A673 (cell line): Measurements from ENCODE around the gene FXYD4. TPM values are rescaled to one million over a fixed set of nuclear protein-coding genes. Genes with fewer than 3 reads are reported as not detected.

Source experiments
- BruUV-seq: library from RNA; stranded (reverse); fragments of 400-500 nt; replicated peaks from 2 replicates; lab custom pipeline; 2021; lab: Mats Ljungman, UMichigan
- CTCF ChIA-PET: fragments of 300-600 bp; sonication (Branson Sonifier 250); formaldehyde crosslinking; loops from one replicate; lab custom pipeline; 2022; ENCODE audit warnings: antibody characterized with exemption; lab: Charles Lee
- POLR2A ChIA-PET: fragments of 300-600 bp; sonication (Branson Sonifier 250); formaldehyde crosslinking; loops from one replicate; lab custom pipeline; 2022; ENCODE audit warnings: antibody characterized with exemption; ENCODE audit not compliant: low non-redundant PET; lab: Charles Lee
- DNase-seq: peaks from one replicate; pipeline ENCODE4 v3.0.0-alpha.2; 2015; ENCODE audit warnings: low spot score
- H3K27ac ChIP-seq: fragments of 200-600 bp; sonication (generic); 2 replicates; pipeline ENCODE4 v1.5.1; 2016; ENCODE audit warnings: mixed run types, low read depth, mild to moderate bottlenecking, mixed read lengths, antibody characterized with exemption, low read length; ENCODE audit not compliant: poor library complexity, severe bottlenecking
- H3K27me3 ChIP-seq: fragments of 200-600 bp; sonication (generic); replicated peaks from 2 replicates; pipeline ENCODE4 v1.6.1; 2017; ENCODE audit warnings: mixed run types, low read depth, mild to moderate bottlenecking, mixed read lengths, antibody characterized with exemption, low read length; ENCODE audit not compliant: insufficient read depth, poor library complexity
- H3K36me3 ChIP-seq: fragments of 200-600 bp; sonication (generic); 2 replicates; pipeline ENCODE4 v1.6.1; 2016; ENCODE audit warnings: mixed run types, mild to moderate bottlenecking, mixed read lengths, antibody characterized with exemption, low read length; ENCODE audit not compliant: insufficient read depth, poor library complexity, severe bottlenecking
- H3K4me1 ChIP-seq: fragments of 200-600 bp; sonication (generic); 2 replicates; pipeline ENCODE4 v1.6.1; 2017; ENCODE audit warnings: mixed run types, mild to moderate bottlenecking, mixed read lengths, antibody characterized with exemption, low read length; ENCODE audit not compliant: insufficient read depth, poor library complexity, severe bottlenecking
- H3K4me3 ChIP-seq: fragments of 200-600 bp; sonication (generic); 2 replicates; pipeline ENCODE4 v1.5.1; 2016; ENCODE audit warnings: low read depth, mixed run types, mild to moderate bottlenecking, mixed read lengths, low read length; ENCODE audit not compliant: poor library complexity, severe bottlenecking
- H3K9me3 ChIP-seq: fragments of 200-600 bp; sonication (generic); 2 replicates; pipeline ENCODE4 v1.6.1; 2016; ENCODE audit warnings: mixed run types, low read depth, mild to moderate bottlenecking, mixed read lengths, antibody characterized with exemption, low read length; ENCODE audit not compliant: poor library complexity, severe bottlenecking
- CTCF ChIP-seq: fragments of 300-800, 200-600 bp; sonication (generic); conservative IDR thresholded peaks from 2 replicates; pipeline ENCODE4 v1.5.1; 2017; ENCODE audit warnings: low read depth, mild to moderate bottlenecking, antibody characterized with exemption, low read length, moderate library complexity, mixed read lengths
- EZH2 ChIP-seq: fragments of 200-600 bp; sonication (generic); IDR thresholded peaks from 2 replicates; pipeline ENCODE4 v1.6.1; 2017; ENCODE audit warnings: borderline replicate concordance, low read depth, mild to moderate bottlenecking, mixed read lengths, antibody characterized with exemption, low read length; ENCODE audit not compliant: poor library complexity, severe bottlenecking
- intact Hi-C: fragments of 100-400 bp; cut with micrococcal nuclease; formaldehyde crosslinking; loops from one replicate; pipeline ENCODE4 v1.10.0; 2022; ENCODE audit not compliant: unreplicated experiment
- total RNA-seq: library from RNA; stranded (reverse); gene quantifications from 2 replicates; pipeline ENCODE4 v1.2.3, GENCODE V29; 2021

FXYD4 gene
- total RNA-seq, 1 experiment from 2014 or later = not detected

- no TSS peak for BruUV-seq
- H3K36me3 ChIP-seq = no peaks in the 10 kb centered on the region
- H3K27me3 ChIP-seq = no peaks in the 10 kb centered on the region
- no peaks in the 10 kb centered on the region for H3K9me3 ChIP-seq
- POLR2A ChIA-PET = interaction anchor here (0.6 kb wide), 1 partner anchor 43 kb away, joined by 5 read pairs; no protein-coding TSS in a partner anchor
- intact Hi-C loops = no loop called here
- TF ChIP-seq CTCF = no peak
- no peak for TF ChIP-seq EZH2
- peaks cover 1% of the 10 kb centered on the region for H3K4me1 ChIP-seq
- H3K27ac ChIP-seq = no peak overlapping the region
- no peak overlapping the region for H3K4me3 ChIP-seq
- DNase-seq = no peak
- CTCF ChIA-PET = interaction anchor here (0.7 kb wide), 1 partner anchor 20 kb away, joined by 12 read pairs; no protein-coding TSS in a partner anchor
Observed at GRCh38 chr10:43375401-43376020, 4.1 kb downstream of the FXYD4 start.

- Histone ChIP-seq H3K27me3 (no peaks in the 10 kb centered on the region), H3K36me3 (no peaks in the 10 kb centered on the region), H3K4me1 (peaks cover 6% of the 10 kb centered on the region), H3K27ac (no peak overlapping the region), H3K4me3 (no peak overlapping the region), H3K9me3 (no peaks in the 10 kb centered on the region)
- intact Hi-C loops = no loop called here
- ChIA-PET CTCF (no interaction called here), POLR2A (no interaction called here)
- no TSS peak for BruUV-seq
- TF ChIP-seq EZH2 = no peak
- TF ChIP-seq CTCF = no peak
- DNase-seq = no peak
Observed at GRCh38 chr10:43376046-43376635, 4.7 kb downstream of the FXYD4 start.

- no peak overlapping the region for H3K4me3 ChIP-seq
- H3K27me3 ChIP-seq = no peaks in the 10 kb centered on the region
- no TSS peak for BruUV-seq
- ChIA-PET POLR2A (no interaction called here), CTCF (no interaction called here)
- TF ChIP-seq CTCF (no peak), EZH2 (no peak)
- no peaks in the 10 kb centered on the region for H3K9me3 ChIP-seq
- no peak overlapping the region for H3K27ac ChIP-seq
- DNase-seq = no peak
- intact Hi-C loops = no loop called here
- H3K4me1 ChIP-seq = peaks cover 6% of the 10 kb centered on the region
- no peaks in the 10 kb centered on the region for H3K36me3 ChIP-seq
Observed at GRCh38 chr10:43376828-43377423, 5.5 kb downstream of the FXYD4 start.
